ENCODE data around the gene ATP5MC2.

The ATP5MC2 gene

DNA sequence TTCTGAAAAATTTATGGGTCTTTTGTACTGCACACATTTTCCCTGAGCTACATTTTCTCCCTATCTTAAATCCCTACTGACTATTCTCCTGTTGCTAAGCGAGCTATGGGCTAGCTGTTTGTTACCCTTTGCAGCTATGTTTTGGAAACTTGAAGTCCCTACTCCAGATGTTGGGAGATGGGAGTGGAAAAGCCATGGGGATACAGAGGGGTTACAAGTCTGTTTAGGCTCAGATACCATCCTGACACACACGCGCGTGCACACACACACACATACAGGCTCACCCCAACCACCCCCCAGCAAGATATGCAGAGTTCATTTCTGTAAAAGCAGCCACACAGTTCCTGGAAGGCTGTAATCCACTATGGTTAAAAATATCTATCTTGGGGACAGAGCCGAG lies 15.8 kb downstream of the ATP5MC2 start:
- no peak overlapping the region for H3K27ac ChIP-seq (ENCODE audit: low read length)
- no peaks in the 10 kb centered on the region for H3K9me3 ChIP-seq (ENCODE audit: insufficient read depth, low read length, severe bottlenecking)
- no peak overlapping the region for H3K4me3 ChIP-seq (ENCODE audit: low read depth in 1 of 2, low read length in 2 of 2)
- no peak overlapping the region for H3K4me2 ChIP-seq (ENCODE audit: insufficient read depth, low read length)
- no peak overlapping the region for H2AFZ ChIP-seq (ENCODE audit: low read depth, low read length)
- H3K79me2 ChIP-seq (ENCODE audit: insufficient read depth, low read length), result no peaks in the 10 kb centered on the region
- H3K27me3 ChIP-seq (ENCODE audit: insufficient read depth, low read length, poor library complexity), result no peaks in the 10 kb centered on the region
- no peak overlapping the region for H3K9ac ChIP-seq (ENCODE audit: low read depth, low read length)
- ATAC-seq (ENCODE audit: insufficient read depth, low read depth), result no peak
- TF ChIP-seq, protein P1, sequence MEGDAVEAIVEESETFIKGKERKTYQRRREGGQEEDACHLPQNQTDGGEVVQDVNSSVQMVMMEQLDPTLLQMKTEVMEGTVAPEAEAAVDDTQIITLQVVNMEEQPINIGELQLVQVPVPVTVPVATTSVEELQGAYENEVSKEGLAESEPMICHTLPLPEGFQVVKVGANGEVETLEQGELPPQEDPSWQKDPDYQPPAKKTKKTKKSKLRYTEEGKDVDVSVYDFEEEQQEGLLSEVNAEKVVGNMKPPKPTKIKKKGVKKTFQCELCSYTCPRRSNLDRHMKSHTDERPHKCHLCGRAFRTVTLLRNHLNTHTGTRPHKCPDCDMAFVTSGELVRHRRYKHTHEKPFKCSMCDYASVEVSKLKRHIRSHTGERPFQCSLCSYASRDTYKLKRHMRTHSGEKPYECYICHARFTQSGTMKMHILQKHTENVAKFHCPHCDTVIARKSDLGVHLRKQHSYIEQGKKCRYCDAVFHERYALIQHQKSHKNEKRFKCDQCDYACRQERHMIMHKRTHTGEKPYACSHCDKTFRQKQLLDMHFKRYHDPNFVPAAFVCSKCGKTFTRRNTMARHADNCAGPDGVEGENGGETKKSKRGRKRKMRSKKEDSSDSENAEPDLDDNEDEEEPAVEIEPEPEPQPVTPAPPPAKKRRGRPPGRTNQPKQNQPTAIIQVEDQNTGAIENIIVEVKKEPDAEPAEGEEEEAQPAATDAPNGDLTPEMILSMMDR (IDR thresholded peaks at IDR 0.05; ENCODE audit: borderline replicate concordance, extremely low read depth, low read length, poor library complexity, severe bottlenecking), result no peak
- TF ChIP-seq EZH2 (IDR thresholded peaks at IDR 0.05; ENCODE audit: borderline replicate concordance, low read depth, low read length, severe bottlenecking), result no peak
- 0 out of 2 replicates have a peak, but pooled peaks cover 5% of the 10 kb centered on the region for H4K20me1 ChIP-seq (ENCODE audit: insufficient read depth, low read length)
- no peaks in the 10 kb centered on the region for H3K4me1 ChIP-seq (ENCODE audit: insufficient read depth, low read length)
- DNase-seq, result no peak
- peaks cover 22% of the 10 kb centered on the region for H3K36me3 ChIP-seq (ENCODE audit: insufficient read depth, low read length)

DNA sequence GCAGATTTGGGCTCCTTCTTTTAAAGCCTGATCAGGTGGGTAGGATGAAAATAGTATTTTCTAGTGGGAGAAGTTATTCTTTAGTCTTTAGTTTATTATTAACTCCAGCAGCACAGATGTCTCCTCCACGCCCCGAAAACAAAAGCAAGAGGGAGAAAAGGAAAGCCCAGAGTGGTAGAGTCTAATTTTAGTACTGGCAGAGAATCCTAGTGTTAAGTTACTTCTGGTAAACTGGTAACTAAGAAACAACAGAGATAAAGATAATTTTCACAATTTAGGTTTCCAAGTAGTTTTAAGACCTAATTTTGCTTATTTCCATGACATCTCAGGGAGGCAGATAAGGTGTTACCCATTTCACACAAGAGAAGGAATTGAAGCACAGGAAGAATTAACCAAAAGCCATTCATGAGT lies 16.3 kb downstream of the ATP5MC2 start:
- Histone ChIP-seq H3K27me3 (ENCODE audit: insufficient read depth, low read length, poor library complexity) (no peaks in the 10 kb centered on the region), H3K36me3 (ENCODE audit: insufficient read depth, low read length) (peaks cover 17% of the 10 kb centered on the region), H3K9me3 (ENCODE audit: insufficient read depth, low read length, severe bottlenecking) (no peaks in the 10 kb centered on the region), H3K4me2 (ENCODE audit: insufficient read depth, low read length) (no peak overlapping the region), H2AFZ (ENCODE audit: low read depth, low read length) (no peak overlapping the region), H4K20me1 (ENCODE audit: insufficient read depth, low read length) (0 out of 2 replicates have a peak, but pooled peaks cover 2% of the 10 kb centered on the region), H3K4me3 (ENCODE audit: low read depth in 1 of 2, low read length in 2 of 2) (no peak overlapping the region), H3K79me2 (ENCODE audit: insufficient read depth, low read length) (no peaks in the 10 kb centered on the region), H3K4me1 (ENCODE audit: insufficient read depth, low read length) (no peaks in the 10 kb centered on the region), H3K9ac (ENCODE audit: low read depth, low read length) (no peak overlapping the region), H3K27ac (ENCODE audit: low read length) (no peak overlapping the region)
- ATAC-seq (ENCODE audit: insufficient read depth, low read depth), result no peak
- no peak for TF ChIP-seq EZH2 (IDR thresholded peaks at IDR 0.05; ENCODE audit: borderline replicate concordance, low read depth, low read length, severe bottlenecking)
- TF ChIP-seq, protein P1 (IDR thresholded peaks at IDR 0.05; ENCODE audit: borderline replicate concordance, extremely low read depth, low read length, poor library complexity, severe bottlenecking), result no peak
- no peak for DNase-seq

DNA sequence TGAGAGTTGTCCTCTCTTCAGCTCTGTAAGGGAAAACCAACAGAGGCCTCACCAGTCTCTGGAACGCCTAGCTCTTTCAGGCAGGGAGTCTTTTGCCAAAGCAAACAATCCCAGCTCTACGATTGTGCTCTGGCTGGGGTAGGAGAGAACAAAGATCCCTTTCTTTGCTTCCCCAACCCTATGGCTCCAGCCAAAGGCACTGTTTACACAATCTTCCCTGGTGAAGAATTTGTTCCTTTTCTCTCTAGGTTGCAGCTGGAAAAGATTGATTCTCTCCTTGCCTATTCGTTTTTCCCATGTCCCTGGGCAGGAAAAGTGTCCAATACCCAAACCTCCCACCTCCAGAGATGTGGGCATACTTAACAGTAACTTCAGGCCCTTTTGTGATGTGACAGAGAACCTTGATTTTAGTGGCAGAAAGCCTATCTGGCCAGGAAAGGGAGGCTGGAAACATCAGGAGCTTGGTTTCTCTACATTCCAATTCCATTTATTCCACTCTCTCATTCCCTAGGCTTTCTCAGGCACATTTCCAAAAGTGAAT lies 16.8 kb downstream of the ATP5MC2 start:
- Histone ChIP-seq H3K79me2 (ENCODE audit: insufficient read depth, low read length) (no peaks in the 10 kb centered on the region), H3K27ac (ENCODE audit: low read length) (no peak overlapping the region), H3K9ac (ENCODE audit: low read depth, low read length) (no peak overlapping the region), H3K4me1 (ENCODE audit: insufficient read depth, low read length) (no peaks in the 10 kb centered on the region), H3K27me3 (ENCODE audit: insufficient read depth, low read length, poor library complexity) (no peaks in the 10 kb centered on the region), H3K36me3 (ENCODE audit: insufficient read depth, low read length) (peaks cover 13% of the 10 kb centered on the region), H3K4me2 (ENCODE audit: insufficient read depth, low read length) (no peak overlapping the region), H4K20me1 (ENCODE audit: insufficient read depth, low read length) (no peaks in the 10 kb centered on the region), H3K4me3 (ENCODE audit: low read depth in 1 of 2, low read length in 2 of 2) (no peak overlapping the region), H2AFZ (ENCODE audit: low read depth, low read length) (no peak overlapping the region), H3K9me3 (ENCODE audit: insufficient read depth, low read length, severe bottlenecking) (no peaks in the 10 kb centered on the region)
- DNase-seq (no peak), ATAC-seq (ENCODE audit: insufficient read depth, low read depth) (no peak)
- no peak for TF ChIP-seq EZH2 (IDR thresholded peaks at IDR 0.05; ENCODE audit: borderline replicate concordance, low read depth, low read length, severe bottlenecking)
- TF ChIP-seq, protein P1 (IDR thresholded peaks at IDR 0.05; ENCODE audit: borderline replicate concordance, extremely low read depth, low read length, poor library complexity, severe bottlenecking), result no peak
